Glomerular visceral epithelial cell (primary cell): ENCODE data around the gene CHL1.

Source experiments
- DNase-seq: peaks from one replicate; pipeline ENCODE4 v3.0.0-alpha.2; 2016; ENCODE audit errors: extremely low spot score

The CHL1 gene

DNA sequence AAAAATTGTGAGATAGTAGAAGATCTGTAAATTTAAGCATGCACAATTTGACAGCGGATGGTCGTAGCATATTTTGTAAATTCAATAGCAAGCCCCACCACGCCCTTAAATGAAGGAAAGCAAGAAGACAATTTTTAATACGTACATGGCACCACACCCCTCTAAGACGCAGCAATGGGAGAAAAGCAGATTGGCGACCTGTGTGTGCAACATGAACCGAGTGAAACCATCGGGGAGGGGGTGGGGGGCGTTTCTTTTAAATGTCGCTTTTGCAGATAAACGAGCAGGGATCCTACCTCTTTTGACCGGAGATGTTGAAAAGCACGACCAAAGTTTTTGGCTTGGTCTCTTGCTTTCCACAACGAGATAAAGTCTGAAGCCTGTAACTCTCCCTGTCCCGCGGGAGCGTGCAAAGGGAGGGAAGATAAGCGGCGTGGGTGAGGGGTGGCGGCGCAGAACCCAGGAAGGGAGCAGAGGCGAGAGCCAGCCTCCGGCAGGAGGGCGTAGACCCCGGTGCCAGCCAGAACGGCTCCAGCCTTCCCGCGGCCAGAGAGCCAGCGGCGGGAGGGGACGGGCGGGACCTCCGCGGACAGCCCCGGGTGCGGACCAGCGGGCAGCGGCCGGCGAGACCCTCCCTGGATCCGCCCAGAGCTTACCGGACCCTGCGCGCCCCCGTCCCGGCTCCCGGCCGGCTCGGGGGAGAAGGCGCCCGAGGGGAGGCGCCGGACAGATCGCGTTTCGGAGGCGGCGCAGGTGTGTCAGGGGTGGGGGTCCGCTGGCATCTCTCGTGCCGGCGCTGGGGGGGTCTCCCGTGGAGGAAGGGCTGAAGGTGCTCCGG lies at the start of gene CHL1:
TSS of gene CHL1 (plus strand) at position 453 of the 838 bp plus-strand sequence. CDS start 123,014 bp downstream, outside the sequence.
- DNase-seq, result no peak

GRCh38 chr3:151614-152189 lies 44.9 kb upstream of the CHL1 start:
- DNase-seq, result no peak

- no peak for DNase-seq
Measured at GRCh38 chr3:159974-160373, 36.6 kb upstream of the CHL1 start.

- DNase-seq, result no peak
Measured at GRCh38 chr3:166071-166470, 30.5 kb upstream of the CHL1 start.

DNA sequence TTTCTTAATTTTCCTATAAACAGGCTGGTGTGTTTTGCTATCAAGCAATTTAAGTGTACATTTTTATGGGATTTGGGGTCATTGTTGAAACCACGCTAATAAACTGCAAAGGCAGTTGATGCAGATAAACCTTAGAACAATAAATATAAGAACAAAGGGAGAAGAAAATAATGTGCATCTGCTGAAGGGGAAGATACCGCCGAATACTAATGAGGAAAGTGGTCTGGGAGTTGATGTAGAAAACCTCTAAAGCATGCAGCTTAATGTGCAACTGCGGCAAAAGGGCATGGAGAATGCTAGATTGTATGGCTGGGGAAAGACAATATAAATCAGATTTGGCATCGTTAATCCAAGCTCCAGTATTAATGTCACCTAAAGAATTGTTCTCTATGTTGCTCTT lies 29.8 kb upstream of the CHL1 start:
- DNase-seq, result no peak

DNA sequence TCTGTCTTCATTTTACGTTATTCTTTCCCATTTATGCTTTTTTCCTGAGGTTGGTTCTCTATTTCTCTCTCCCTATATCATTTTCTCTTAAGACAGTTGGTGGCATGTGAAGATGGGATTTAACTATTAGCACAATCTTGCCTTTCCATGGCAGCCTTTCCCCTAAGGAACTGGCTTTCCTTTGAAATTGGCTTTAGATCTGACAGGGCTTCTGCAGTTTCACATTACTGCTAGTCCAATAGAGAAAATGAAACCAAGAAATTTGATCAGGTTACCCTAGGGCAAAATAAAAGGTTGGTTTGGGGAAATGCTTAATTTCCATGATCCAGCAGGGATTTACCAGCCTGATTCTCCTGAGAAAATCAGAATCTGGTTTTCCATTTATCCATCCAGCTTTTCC lies 22.7 kb upstream of the CHL1 start:
- DNase-seq, result no peak

DNA sequence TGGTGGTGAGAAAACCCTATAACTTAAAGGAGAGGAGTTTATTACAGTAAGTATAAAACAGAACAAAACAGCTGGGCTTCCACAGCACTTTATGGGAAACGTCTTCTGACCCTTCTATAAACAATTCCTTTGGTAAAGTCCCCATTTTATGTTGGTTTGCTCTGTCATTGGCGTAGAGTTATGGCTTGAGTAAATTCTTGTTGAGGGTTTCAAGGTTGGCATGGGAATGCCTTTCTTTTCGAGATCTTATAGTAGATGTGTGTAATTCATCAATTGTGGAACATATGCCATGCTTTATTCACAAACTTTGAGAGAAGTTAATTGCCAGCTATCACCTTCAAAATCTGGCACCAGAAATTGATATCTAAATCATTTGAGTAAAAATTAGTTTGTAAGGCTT lies 11.6 kb upstream of the CHL1 start:
- DNase-seq, result no peak

- DNase-seq, result no peak
Measured at GRCh38 chr3:192215-192929, 4.2 kb upstream of the CHL1 start.

DNA sequence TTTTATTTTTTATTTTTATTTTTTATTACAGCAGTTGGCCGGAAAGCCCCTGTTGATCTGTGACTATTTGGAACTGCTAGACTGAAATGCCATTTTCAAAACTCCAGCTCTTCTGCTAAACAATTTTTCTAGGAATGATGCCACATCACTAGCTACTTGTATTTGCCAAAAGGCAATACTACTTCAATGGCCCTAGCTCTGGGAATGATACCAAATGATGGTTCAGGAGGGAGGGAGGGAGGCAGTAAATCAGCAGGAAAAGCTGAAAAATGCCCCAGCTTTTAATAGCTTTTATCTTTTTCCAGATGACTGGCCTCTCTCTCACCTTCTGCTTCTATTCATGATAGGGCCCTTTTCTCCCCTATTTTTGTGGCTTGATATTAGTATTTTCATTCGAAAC lies 2.6 kb upstream of the CHL1 start:
- DNase-seq, result no peak

DNA sequence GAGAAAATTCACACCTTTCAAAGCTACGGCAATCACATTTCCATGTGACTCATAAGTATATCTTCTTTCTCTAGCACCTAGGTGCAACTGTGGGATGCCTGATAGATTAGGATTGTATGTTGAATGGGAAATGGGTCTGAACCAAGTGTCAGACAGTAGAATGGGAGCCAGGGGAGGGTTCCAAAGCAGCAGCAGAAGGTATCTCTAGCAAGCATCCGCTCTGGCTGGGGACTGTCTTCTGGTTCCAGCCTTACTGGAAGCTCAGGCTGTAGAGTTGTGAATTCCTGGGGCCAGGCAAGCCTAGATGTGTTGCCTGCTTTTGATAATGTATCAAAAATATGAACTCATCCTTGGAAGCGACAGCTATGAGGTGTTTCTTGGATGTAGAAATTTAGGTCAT lies 2.1 kb upstream of the CHL1 start:
- DNase-seq, result no peak

- DNase-seq, result no peak
Measured at GRCh38 chr3:195666-196065, 897 bp upstream of the CHL1 start.

DNA sequence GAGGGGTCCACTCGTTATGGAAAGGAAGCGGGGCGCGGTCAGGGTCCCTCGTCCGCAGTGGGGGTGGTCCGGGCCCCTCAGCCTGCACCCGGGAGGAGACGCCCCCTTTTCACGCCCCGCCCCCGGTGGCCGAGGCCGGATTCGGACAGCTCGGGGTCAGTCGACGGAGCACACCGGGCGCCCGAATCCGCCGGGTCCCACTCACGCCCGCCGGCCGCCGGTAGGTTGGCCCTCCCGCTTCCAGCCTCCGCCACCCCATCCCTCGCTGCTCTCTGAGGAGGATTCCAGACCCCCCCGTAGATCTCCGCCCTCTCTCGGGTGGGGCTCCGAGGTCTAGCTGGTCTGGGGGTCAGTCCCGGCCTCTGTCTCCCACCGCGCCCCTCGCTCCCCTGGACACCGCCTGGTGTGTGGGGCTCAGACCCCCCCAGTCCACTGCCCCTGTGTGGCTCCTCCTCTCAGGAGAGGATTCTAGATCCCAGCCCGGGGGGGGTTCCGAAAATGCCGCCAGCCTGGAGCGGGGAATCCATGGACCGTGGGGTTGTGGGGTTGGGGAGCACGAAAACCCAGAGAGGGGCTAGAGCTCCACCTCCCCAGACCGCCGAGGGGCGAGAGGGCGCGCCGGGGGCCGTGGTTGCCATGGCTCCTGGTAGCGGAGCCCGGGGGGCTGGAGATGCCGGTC lies 725 bp downstream of the CHL1 start:
- no peak for DNase-seq

DNA sequence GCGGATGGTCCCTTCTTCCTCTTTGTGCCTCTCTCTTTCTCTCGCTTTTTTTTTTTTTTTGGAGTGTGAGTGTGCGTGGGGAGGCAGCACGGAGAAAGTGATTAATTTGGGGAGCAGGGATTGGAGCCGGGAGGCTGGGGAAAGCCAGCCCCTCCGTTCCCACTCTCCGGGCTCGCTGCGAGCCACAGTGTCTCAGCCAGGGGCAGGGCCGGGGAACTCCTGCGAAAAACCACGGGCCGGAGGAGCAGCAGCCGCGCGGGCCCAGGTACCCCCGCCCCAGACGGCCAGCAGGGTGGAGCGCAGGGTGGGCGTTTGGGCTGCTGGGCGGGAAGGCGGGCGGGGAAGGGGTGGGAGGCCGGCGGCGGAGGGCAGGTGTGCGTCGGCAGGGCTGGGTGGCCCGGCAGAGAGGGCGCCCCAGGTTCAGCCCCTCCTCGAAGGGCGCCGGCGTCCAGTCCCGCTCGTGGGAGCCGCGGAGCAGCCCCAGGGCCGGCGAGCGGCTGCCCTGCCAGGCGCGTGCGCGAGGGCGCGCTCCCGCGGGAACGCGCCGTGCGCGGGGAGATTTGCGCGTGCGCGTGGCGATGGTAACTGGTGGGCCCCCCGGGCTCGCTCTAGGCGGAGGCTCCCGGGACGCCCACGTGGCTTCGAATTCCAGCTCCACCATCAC lies 1.4 kb downstream of the CHL1 start:
- no peak for DNase-seq

- DNase-seq, result no peak
Measured at GRCh38 chr3:199835-200234, 3.3 kb downstream of the CHL1 start.

GRCh38 chr3:200758-201325 lies 4.3 kb downstream of the CHL1 start:
- DNase-seq, result no peak

GRCh38 chr3:204102-204501 lies 7.5 kb downstream of the CHL1 start:
- DNase-seq, result no peak

GRCh38 chr3:207973-208372 lies 11.4 kb downstream of the CHL1 start:
- DNase-seq, result no peak

DNA sequence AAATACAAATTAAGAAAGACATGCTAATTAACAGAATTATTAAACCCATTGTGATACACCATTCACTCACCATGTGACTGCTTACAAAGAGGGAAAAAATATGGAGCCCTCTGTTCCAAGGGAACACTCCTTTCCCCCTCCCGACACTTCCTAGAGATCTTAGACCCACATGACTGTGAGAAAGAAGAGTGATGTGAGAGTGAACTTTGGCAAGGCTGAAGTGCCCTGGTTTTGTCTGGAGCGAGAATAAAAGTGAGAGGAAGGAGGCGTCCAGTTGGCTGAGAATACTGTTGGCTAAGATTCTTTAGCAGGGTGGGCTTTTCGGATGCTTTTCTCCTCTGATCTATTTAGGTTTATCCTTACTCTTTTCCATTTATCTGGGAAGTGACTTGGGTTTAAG lies 14.1 kb downstream of the CHL1 start:
- no peak for DNase-seq

GRCh38 chr3:212432-212831 lies 15.9 kb downstream of the CHL1 start:
- no peak for DNase-seq

DNA sequence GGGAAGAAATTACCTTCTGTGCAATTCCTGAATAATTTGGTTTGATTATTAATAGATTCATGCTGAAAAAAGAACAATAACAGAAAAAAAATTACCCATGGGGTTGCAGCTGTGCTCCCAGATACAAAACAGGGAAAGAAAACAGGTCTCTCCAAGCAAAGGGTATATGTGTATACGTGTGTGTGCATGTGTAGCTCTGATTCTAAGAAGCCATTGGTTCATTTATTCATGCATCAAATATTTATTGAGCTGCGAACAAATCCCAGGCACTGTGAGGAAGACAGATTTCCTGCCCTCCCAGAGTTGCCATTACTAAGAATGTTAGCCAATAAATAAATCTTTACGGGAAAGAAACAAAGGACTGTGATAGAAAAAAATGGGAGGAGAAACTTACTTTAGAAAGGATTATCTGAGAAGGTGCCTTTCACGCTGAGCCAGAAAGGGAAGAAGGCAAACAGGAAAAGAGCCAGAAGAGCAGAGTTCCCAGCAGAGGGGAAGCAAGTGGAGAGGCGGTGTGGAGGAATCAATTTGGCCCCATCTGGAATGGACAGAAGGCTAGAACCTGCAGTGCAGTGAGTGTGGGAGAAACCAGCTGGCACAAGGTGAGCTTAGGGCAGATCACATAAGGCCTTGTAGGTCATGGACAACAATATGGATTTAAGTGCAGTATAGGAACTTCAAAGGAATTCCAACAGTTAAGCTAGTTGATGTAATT lies 20.7 kb downstream of the CHL1 start:
- no peak for DNase-seq

DNA sequence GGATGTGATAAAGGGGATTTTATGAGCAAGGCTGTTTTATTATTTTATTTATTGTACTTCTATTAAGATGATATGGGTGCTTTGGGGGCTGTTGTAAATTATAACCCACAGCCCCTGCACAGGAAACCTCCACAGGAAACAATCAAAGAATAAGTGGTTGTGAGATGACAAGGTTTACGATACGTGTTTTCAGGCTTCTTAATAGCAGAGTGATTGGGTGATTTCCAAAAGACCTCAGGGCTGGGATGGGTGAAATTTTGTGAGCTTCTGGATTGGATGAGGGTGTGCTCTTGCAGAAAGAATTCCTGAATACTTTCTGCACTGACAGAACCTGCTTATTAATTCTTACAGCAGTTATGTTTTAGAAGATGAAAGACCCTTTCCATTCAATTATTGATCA lies 21.4 kb downstream of the CHL1 start:
- DNase-seq, result no peak
